Stimulated activated CD8-positive, alpha-beta memory T cell treated with anti-CD3 and anti-CD28 coated beads, Interleukin-15, amount 100 ng/mL, for 1 hour (primary cell): ENCODE measurements around the gene LCT.
"Not testable (repeated sequence)": the region's sequence is repeated elsewhere in the genome, so short reads cannot be mapped to it uniquely, and the experiment has no call there.

Experiments used
- DNase-seq: peaks from one replicate; pipeline ENCODE4 v3.0.0-alpha.2; 2020; ENCODE audit warnings: low read depth

The LCT gene

GRCh38 chr2:135831180-135831812 lies 5.7 kb downstream of the LCT start:
- no peak for DNase-seq

- no peak for DNase-seq
Measured at GRCh38 chr2:135829378-135830135, 7.4 kb downstream of the LCT start.

- DNase-seq: no peak
Measured at GRCh38 chr2:135826544-135826943, 10.4 kb downstream of the LCT start.

GRCh38 chr2:135825550-135826176 lies 11.3 kb downstream of the LCT start:
- DNase-seq: no peak

- DNase-seq: no peak
Measured at GRCh38 chr2:135825131-135825530, 11.9 kb downstream of the LCT start.

GRCh38 chr2:135822855-135823254 lies 14.1 kb downstream of the LCT start:
- DNase-seq: no peak

- DNase-seq: no peak
Measured at GRCh38 chr2:135821190-135821589, 15.8 kb downstream of the LCT start.

- DNase-seq: peak; percentile 51
Measured at GRCh38 chr2:135820003-135820618, 16.9 kb downstream of the LCT start.

- no peak for DNase-seq
Measured at GRCh38 chr2:135818937-135819610, 17.9 kb downstream of the LCT start.

- DNase-seq: no peak
Measured at GRCh38 chr2:135817951-135818350, 19.0 kb downstream of the LCT start.

- DNase-seq: no peak
Measured at GRCh38 chr2:135817466-135817865, 19.5 kb downstream of the LCT start.

GRCh38 chr2:135815269-135815668 lies 21.7 kb downstream of the LCT start:
- no peak for DNase-seq

- DNase-seq: no peak
Measured at GRCh38 chr2:135812907-135813511, 24.0 kb downstream of the LCT start.

GRCh38 chr2:135807874-135808273 lies 29.1 kb downstream of the LCT start:
- not testable (repeated sequence) for DNase-seq

- DNase-seq: no peak
Measured at GRCh38 chr2:135803278-135803677, 33.7 kb downstream of the LCT start.

- DNase-seq: no peak
Measured at GRCh38 chr2:135802350-135802749, 34.6 kb downstream of the LCT start.

- no peak for DNase-seq
Measured at GRCh38 chr2:135800513-135801460, 36.2 kb downstream of the LCT start.

GRCh38 chr2:135799738-135800137 lies 37.2 kb downstream of the LCT start:
- no peak for DNase-seq

- DNase-seq: no peak
Measured at GRCh38 chr2:135798762-135799161, 38.2 kb downstream of the LCT start.

GRCh38 chr2:135798275-135798705 lies 38.7 kb downstream of the LCT start:
- no peak for DNase-seq
